8988T (cell line): ENCODE measurements around the gene BSG.

Experiments used
- DNase-seq: peaks from one replicate; pipeline ENCODE4 v3.0.0; 2011

Gene BSG

DNA sequence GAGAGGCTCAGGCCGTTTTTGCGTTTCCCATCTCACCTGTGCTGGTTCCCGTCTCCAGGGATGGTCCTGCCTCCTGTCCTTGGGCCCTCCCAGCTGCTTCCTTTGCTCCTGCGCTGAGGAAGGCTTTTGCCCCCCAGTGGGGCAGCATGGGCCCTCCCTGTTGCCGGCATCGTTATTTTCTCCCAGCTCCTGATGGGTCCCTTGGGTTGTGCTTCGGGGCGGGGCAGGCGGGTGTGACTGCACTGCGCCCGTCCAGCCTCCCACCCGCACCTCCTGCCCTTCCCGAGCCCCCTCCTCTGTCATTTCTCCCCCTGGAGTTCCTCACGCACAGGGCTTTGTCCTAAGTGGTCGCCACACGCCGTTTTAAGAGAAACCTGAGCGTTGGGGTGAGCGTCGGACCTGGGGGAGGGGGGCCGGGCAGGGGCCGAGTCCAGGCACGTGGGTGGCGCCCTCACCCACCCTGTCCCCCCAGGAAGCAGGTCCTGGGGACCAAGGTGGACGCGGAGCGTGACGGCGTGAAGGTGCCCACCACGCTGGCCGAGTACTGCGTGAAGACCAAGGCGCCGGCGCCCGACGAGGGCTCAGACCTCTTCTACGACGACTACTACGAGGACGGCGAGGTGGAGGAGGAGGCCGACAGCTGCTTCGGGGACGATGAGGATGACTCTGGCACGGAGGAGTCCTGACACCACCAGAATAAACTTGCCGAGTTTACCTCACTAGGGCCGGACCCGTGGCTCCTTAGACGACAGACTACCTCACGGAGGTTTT lies 31.3 kb upstream of the BSG start:
- no peak for DNase-seq

DNA sequence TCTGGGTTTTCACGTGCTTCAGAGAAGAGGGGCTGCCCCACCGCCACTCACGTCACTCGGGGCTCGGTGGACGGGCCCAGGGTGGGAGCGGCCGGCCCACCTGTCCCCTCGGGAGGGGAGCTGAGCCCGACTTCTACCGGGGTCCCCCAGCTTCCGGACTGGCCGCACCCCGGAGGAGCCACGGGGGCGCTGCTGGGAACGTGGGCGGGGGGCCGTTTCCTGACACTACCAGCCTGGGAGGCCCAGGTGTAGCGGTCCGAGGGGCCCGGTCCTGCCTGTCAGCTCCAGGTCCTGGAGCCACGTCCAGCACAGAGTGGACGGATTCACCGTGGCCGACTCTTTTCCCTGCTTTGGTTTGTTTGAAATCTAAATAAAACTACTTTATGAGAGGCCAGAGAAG lies 30.7 kb upstream of the BSG start:
- DNase-seq = no peak

DNA sequence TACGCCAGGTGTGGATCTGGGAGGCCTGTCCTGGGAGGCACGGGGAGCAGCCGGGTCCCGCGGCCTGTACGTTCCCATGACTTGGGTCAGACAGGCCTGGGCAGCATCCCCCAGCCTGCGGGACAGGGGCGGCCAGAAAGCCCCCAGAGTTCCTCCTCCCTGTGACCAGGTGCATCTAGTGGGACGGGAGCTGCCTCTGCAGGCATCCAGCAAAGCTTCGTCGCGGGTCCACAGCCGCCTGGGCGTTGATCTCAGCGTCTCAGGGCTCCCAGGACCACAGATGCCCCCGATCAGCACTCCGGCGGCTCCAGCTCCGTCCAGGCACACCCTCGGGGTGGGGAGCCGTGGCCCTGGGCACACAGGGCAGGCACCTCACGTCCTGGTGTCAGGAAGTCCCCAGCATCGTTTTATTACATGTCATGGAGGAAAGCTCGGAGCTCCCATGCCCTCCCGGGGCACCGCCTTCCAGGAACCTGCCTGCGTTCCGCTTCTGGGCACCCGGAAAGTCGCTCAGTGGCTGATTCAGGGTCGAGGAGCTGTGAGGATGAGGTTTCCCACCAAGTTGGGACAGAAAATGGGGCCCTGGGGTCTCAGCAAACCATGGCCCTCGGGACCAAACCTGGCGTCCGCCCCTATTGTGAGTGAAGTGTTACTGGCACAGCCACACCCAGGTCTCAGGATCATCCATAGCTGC lies 30.1 kb upstream of the BSG start:
- no peak for DNase-seq

DNA sequence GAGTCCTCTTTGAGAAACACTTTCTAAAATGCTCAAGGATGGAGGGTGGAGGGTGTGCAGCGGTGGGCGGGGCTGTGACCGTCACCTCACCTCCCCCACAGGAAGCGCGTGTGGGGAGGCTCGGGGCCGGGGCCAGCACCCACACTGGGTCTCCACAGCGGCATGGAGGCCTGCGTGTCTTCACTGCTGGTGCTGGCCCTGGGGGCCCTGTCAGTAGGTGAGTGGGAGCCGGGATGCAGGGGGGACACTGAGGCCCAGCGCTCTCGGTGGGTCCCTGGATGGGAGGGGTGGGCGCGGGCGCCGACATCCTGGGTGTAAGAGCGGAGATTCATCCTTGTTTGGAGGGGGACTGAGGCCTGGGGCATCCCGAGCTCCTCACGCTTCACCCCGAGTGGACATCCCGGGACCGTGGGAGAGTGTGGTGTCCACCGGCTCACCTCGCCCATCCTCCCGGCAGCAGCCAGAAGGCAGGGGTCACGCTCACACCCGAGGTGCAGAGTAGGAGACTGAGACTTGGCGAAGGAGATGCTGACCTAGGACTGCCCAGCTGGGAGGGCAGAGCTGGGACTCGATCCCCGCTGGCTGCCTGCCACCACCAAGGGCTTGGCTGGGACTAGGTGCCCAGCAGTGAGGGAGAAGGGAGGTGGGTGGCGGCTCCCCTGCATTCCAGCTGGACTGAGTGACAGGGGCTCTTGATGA lies 28.3 kb upstream of the BSG start, which contains the start of gene GZMM:
Gene GZMM, plus strand, starts transcription at position 144 of the 699 bp plus-strand sequence. Its CDS starts 19 bp downstream, at position 163.
- DNase-seq = no peak

DNA sequence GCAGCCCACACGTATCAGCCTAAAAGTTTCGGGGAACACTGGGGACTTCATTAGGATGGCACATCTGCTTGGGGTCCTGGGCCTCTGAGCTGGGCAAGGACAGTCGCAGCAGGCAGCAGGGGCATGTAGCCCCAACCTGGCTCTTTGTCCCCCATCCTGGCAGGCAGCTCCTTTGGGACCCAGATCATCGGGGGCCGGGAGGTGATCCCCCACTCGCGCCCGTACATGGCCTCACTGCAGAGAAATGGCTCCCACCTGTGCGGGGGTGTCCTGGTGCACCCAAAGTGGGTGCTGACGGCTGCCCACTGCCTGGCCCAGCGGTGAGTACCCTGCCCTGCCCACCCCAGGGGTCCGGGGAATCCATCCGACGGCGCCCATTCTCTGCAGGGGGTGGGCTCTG lies 25.3 kb upstream of the BSG start:
- DNase-seq = no peak

DNA sequence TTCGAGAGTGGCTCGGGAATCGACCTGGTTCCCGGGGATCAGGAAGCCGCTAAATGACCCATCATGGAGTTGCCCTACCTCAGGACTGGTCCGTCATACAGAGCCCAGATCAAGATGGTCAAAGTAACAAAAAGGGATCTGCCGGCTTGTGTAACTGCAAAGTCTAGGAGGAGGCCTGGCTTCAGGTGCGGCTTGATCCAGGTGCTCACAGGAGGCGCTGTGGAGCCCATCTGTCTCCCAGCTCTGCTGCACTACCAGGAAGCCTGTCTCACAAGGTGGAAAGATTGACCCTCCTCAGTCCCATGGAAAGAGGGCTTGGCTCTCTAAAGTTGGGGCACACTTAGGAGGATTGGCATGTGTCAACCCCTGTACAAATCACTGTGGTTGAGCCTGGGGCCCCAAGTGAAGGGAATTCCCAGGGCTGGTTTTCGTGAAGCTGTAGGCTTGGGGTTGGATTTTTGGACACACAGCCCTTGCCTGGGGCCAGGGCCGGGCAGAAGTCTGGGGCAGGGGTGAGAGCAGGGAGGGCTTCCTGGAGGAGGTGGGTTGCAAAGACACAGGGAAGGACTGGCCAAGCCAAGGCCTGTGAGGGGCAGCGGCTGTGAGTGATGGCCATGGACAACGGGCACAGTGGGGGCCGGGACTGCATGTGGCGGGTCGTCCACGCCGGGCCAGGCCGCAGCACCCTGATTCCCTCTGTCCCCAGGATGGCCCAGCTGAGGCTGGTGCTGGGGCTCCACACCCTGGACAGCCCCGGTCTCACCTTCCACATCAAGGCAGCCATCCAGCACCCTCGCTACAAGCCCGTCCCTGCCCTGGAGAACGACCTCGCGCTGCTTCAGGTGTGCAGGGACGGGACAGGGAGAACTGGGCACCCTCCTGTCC lies 24.3 kb upstream of the BSG start:
- no peak for DNase-seq

DNA sequence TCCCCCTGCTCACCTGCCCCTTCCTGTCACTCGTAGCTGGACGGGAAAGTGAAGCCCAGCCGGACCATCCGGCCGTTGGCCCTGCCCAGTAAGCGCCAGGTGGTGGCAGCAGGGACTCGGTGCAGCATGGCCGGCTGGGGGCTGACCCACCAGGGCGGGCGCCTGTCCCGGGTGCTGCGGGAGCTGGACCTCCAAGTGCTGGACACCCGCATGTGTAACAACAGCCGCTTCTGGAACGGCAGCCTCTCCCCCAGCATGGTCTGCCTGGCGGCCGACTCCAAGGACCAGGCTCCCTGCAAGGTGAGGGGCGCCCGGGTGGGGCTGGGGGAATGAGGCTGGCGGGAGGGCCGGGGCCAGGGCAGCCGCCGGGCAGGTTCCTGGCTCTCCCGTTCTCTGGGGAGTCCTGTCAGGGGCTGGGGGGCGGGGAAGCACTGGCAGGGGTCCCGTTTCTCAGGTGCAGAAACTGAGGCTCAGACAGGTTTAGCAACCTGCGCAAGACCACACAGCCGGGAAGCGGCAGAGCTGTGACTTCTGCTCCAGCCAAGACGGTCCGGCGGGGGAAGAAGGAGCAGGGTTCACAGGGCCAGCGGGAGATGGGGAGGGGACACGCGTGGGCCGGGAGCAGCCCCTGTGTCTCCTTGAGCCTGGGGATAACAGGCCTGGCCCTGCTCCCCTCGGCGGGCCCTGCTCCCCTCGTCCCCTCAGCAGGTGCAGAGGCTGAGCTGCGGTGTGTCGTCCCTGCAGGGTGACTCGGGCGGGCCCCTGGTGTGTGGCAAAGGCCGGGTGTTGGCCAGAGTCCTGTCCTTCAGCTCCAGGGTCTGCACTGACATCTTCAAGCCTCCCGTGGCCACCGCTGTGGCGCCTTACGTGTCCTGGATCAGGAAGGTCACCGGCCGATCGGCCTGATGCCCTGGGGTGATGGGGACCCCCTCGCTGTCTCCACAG lies 23.2 kb upstream of the BSG start:
- DNase-seq = no peak

DNA sequence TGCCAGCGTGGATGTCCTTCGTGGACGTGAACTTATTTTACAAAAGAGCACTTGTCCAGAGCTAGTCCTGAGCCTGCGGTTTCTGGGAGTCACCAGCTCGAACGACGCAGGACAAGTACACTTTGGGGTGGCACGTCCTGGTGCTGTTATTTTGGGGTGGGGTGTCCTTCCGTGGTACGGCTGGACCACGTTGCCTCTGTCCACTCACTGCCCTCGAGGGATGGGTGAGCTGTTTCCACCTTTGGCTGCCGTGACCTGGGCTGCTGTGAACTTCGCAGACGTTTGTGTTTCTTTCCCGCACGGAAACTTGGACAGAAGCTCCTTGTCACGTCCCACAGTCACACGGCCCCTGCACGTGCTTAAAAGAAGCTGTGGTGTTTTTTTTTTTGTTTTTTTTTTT lies 17.6 kb upstream of the BSG start:
- no peak for DNase-seq

DNA sequence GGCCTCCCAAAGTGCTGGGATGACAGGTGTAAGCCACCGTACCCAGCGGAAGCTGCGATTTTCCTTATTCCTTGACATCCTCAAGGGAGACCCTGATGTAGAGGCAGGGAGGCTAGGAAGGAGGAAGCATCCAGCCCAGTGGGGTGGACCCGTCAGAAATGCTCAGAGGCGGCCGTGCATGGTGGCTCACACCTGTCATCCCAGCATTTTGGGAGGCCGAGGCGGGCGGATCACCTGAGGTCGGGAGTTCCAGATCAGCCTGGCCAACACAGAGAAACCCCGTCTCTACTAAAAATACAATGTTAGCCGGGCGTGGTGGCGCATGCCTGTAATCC lies 17.0 kb upstream of the BSG start:
- DNase-seq = no peak

DNA sequence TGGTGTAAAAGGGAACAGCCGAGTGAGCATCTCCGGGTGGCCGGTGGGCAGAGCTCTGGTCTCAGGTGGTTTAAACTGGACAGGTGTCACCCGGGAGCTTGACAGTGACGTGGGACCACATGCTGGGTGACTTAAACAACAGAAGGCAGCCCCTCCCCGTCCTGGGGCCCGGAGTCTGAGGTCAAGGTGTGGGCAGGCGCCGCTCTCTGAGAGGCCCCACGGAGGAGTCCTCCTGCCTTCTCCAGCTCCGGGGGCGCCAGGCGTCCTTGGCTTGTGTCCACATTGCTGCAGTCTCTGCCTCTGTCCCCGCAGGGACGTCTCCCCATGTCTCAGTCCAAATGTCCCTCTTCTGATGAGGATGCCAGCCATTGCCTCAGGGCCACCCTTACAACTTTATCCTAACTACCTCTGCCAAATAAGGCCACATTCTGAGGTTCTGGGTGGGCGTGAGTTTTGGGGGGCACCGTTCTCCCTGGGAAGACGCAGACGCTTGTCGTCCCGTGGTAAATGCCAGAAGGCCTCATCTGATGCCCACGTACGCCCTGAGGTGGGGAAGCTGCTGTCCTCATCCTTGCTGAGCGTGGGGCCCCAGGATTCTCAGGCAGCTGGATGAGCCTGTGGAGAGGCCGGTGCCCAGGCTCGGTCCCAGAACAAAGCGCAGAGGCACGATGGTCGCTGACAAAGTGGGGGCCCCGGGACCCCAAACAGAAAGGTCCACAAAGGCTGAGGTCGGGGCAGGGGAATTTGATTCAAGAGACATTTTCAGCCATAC lies 15.6 kb upstream of the BSG start:
- no peak for DNase-seq

DNA sequence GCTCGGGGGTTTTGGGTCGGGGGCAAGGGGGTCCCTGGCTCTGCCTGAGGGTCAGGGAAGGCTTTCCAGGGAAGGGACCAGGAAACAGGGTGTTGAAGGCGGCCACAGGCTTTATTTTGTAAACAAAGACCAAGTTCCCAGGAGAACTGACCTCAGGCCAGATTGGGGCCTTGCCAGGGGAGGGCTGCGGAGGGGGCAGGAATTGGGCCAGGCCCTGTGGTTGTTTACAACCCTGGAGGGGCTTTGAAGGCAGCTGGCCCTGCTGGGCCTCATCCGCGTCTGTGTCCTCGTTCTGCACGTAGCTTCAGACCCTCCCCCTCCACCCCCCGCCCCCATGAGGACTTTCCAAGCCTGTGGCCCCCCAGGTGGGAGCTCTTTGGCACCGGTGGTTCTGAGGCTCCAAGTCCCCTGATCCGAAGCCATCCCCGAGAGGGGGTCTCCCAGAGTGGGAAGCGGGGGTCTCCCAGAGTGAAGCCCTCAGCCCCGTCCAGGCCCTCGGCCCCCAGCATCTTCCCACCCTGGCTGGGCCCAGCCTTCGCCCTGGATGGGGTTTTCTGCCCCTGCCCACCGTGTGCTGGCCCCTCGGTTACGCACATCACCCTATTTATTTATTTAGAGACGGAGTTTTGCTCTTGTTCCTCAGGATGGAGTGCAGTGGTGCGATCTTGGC lies 13.5 kb upstream of the BSG start:
- no peak for DNase-seq

DNA sequence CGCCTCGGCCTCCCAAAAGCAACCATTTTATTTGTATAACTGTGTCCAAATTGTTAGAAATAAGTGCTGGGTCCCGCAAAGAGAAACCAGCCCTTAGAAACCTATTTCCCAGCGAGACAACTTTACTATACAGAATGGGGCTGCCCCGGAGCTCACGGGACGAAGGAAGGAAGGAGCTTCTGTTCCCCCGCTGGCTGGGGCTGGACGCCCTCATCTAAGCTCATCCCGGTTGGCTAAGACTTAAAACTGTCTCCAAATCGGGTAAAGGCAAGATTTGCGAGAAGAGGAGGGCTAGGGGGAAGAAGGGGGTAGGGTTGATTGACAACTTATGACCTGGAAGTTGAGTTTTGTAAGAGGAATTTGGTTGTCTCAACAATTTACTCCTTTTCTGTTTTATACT lies 12.3 kb upstream of the BSG start:
- no peak for DNase-seq

DNA sequence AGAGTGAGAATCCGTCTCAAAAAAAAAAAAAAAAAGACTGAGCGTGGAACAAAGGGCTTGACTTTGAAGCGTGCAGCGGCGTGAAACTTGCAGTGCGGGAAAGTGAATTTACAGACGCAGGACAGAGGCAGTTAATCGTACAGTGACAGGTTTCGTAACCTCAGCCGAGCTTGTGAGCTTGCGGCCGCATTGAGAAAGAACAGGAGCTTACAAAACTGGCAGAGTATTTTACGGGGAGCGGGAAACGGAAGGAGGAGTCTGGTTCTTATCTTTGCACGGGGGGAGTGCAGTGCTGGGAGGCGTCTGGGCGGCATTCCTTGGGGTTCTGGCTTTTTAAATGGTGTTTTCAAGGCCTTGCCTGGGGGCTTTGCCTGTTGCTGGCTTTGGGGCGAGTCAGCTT lies 6.0 kb upstream of the BSG start:
- no peak for DNase-seq

DNA sequence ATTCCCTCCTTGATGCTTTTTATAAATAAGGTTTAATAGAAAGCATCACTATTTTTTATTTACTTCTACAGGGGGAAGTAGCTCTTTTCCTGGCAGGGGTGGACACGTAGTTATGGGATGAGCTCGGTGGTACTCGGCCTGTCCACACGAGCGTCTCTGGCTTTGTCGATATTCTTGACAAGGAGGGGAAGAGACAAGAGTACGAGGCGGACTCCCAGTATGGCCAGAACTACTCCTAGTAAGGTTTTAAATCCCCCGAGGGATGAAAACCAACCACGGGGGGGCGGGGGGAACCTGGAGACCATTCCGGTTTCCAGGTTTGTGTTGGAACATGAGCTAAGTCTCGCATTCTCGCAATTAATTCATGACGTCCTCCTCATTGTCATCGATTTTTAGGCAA lies 5.6 kb upstream of the BSG start:
- no peak for DNase-seq

DNA sequence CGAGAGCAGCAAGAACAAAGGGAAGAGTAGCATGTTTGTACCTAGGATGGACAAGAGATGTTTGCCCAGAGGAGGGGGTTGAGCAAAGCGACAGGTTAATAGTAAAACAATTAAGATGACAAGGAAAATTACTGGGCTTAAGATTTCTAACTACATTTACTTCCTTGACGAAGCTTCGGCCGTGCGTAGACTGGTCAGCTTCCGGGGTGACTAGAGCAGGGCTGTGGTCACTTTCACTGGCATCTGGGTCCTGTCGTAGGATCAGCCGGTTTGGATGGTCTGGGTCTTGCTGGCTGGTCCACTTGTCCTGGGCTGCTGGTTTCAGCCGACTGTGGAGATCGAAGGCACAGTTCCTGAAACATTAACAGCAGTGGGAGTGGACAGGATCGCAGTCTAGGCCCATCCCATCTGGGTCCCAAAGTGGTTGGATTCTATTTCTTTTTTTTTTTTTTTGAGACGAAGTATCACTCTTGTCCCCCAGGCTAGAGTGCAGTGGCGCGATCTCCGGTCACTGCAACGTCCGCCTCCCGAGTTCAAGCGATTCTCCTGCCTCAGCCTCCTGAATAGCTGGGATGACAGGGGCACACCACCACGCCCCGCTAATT lies 5.0 kb upstream of the BSG start:
- no peak for DNase-seq

DNA sequence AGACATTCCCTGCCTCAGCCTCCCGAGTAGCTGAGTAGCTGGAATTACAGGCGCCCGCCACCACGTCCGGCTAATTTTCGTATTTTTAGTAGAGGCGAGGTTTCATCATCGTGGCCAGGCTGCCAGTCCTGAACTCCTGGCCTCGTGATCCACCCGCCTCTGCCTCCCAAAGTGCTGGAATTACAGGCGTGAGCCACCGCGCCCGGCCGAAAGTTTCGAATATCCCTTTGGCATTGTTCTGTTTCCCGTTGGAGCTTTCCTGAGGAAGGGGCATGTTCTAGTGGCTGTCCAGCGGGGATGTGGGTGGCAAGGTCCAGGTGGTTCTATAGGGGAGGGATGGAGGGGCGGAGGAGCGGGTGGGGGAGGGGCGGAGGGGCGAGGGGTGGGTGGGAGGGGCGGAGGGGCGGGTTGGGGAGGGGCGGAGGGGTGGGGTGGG lies 2.1 kb upstream of the BSG start:
- DNase-seq = no peak

DNA sequence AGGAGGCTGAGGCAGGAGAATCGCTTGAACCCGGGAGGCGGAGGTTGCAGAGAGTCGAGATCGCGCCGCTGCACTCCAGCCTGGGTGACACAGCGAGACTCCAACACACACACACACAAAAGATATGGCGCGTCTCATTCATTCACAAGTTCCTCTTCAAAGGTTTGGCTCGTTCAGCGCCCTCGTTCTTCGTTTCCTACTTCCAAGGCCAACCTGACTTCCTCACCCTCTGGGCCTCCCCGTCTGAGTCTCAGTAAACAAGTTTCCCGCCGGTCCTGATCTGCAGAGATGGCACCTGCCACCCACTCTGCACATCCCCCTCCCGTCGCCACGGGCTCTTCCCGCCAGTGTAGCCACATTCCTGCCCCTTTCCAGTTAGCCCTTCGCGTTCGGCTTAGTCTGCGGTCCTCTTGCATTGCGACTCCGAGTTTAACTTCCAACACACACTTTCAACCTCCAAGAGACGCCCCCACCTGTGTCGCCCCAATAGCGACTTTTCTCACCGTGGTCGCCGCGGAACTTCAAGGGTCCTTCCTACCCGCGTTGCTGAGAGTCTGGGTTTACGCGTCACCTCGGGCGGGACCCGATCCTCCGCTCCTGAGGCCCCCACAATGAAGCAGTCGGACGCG lies 1.3 kb upstream of the BSG start:
- DNase-seq = peak; percentile 86

DNA sequence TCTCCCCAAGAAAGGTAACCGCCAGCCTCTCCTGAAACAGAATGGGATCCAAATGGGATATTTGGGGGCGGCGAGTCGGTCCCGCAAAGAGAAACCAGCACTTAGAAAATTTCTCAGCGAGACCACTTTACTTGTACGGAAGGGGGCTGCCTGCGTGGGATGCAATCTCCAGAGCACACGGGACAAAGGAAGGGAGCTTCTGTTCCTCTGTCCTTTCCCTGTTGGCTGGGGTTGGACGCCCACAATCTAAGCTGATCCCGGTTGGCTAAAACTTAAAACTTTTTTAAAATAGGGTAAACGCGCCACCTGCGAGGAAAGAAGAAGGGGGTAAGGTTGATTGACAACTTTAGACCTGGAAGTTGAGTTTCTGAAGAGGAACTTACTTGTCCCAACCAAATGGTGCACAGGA lies 826 bp upstream of the BSG start:
- DNase-seq = no peak

DNA sequence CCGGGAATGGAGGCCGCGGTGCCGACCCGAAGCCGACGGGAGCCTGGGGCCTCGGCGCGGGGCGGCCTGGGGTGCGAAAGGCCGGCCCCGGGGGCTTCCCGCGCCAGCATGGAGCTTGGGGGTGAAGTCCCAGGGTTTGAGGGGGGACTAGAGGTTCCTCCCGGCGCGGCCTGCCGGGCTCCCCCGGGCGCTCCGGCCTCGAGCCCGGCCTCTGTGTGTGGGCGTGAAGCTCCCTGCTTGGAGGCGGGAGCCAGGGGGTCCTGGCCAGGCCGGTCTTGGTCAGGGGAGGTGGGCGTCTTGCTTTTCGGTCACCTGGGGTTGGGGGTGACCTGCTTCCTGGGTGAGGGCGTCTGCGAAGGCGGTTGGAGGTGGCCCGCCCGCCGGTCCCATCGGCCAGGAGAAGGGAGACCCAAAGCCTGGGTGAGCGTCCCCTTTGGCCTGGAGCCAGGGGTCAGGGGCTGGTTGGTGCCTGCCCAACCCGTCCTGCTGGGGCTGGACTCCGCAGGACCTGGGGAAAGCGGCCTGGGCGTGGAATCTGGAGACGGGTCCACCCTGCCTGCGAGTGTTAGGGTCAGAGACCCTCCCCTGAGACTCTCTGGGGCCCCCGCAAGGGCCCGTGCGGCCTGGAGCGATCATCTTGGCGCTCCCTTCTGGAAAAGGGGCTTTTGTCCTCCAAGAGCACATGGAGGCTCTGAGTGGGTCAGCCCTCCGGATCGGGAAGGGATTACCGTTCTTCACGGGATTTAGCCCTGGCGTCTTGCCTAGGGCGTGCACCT lies 535 bp downstream of the BSG start:
- DNase-seq = no peak
